Right cardiac atrium (tissue), 5 donors: ENCODE measurements around the gene FGFBP3. TPM values are rescaled to one million over a fixed set of nuclear protein-coding genes. Genes with fewer than 3 reads are reported as not detected.
"Not testable (repeated sequence)": the region's sequence is repeated elsewhere in the genome, so short reads cannot be mapped to it uniquely, and the experiment has no call there.

Experiments used
- ATAC-seq, 2 donors: fragments of 200-7000 bp; cut with Tn5 transposase; one replicate each; pipeline versions ENCODE4 v1.8.0 to v1.9.1; 2020; ENCODE audit warnings: moderate library complexity in 2 of 2, mild to moderate bottlenecking in 1 of 2
- DNase-seq, 3 donors: peaks; one replicate each; pipeline ENCODE4 v3.0.0-alpha.2; 2020
- H3K27ac ChIP-seq: one replicate; pipeline ENCODE4 v1.5.1; 2013; ENCODE audit warnings: mild to moderate bottlenecking, low read length, control low read depth, moderate library complexity
- H3K27me3 ChIP-seq: one replicate; pipeline ENCODE4 v1.6.1; 2013; ENCODE audit not compliant: control insufficient read depth, insufficient read depth
- H3K4me1 ChIP-seq: one replicate; pipeline ENCODE4 v1.6.1; 2013; ENCODE audit warnings: low read length; ENCODE audit not compliant: control insufficient read depth, insufficient read depth
- H3K4me3 ChIP-seq: one replicate; pipeline ENCODE4 v1.5.1; 2013; ENCODE audit warnings: low read length, control low read depth
- H3K9me3 ChIP-seq: one replicate; pipeline ENCODE4 v1.6.1; 2013; ENCODE audit warnings: low read length; ENCODE audit not compliant: control insufficient read depth
- WGBS: extraction: QIAGEN DNeasy Blood & Tissue Kit; methylation state at CpG from one replicate; pipeline ENCODE4 v1.1.7; 2013; 5-methylcytosine and 5-hydroxymethylcytosine counted together
- intact Hi-C, 4 donors: fragments of 100-400 bp; cut with DNase I; formaldehyde crosslinking; loops; one replicate each; pipeline versions ENCODE4 v1.11.0 to v1.14.0; 2022 to 2023
- polyA plus RNA-seq: library from polyadenylated mRNA; stranded (reverse); fragments of 200-250 nt; gene quantifications from one replicate; pipeline ENCODE4 v1.2.3, GENCODE V29; 2013
- total RNA-seq, 4 donors: library from RNA; stranded (reverse); fragmentation: NEBNext Ultra II Directional; extraction: Animal tissue kit (Norgen Biotek cat#: 25700); gene quantifications; one replicate each; pipeline ENCODE4 v1.2.1, GENCODE V29; 2021
- donor health status: healthy with polysubstance abuse.
- donor health status: DM: no; HTN: yes; CAD: no.
- donor health status: DM: no; HTN: no; CAD: no.
- donor health status: DM: no; HTN: yes; CAD: no; lungs with severe emphysema.
- donor health status: DM: yes; HTN: yes; CAD: no.

Gene FGFBP3
- total and polyA plus RNA-seq, 5 donors, result 0.45 to 0.71 (median 0.51) TPM

DNA sequence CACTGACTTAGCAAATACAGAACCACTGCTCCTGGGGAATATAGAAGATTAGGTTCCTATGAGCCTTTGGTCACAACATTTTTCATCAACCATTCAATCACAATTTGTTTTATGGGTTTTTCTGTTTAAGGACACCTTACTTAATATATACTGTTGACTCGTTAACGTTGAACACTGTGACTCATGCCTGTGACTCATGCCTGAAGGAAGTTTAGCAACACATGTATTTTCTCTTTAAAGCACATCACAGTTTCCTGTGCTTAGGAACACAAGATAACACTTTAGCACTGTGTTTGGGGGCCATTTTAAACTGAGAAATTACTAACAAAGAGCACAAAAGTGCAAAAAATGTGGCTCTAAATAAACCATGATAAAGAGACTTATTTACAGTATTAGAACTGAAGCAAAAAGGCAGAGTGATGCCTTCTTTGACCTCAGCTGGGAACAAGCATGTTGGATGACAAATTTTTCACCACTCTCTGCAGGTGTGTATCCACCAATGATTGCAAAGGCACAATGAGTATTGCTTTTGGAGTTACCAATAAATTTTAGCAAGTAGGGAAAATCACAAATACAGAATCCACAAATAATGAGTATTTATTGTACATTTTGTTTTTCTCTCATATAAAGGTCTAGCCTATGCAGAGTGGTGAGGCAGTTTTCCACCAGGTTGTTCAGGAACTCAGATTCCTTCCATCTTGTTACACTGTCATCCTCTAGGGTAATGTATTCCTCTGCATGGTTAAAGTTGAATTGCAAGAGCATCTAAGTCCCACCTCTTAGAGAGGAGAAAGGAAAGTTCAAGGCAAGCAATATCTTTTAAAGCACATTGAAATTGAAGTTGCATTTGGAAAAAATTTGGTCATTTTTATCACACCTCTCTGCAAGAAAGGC lies 7.3 kb downstream of the FGFBP3 start:
- Histone ChIP-seq H3K4me1 (no peaks in the 10 kb centered on the region), H3K27me3 (no peaks in the 10 kb centered on the region), H3K9me3 (no peaks in the 10 kb centered on the region), H3K4me3 (no peak overlapping the region), H3K27ac (no peak overlapping the region)
- 21% methylated on average over 2 of the region's 2 CpGs for WGBS
- DNase-seq, result no peak
- intact Hi-C loops, result loop anchor here in 1 of 4 donors (10.0 kb wide), 1 partner anchor 137 kb away; no protein-coding TSS in a partner anchor
- peak; percentile 41 to 83 for ATAC-seq

DNA sequence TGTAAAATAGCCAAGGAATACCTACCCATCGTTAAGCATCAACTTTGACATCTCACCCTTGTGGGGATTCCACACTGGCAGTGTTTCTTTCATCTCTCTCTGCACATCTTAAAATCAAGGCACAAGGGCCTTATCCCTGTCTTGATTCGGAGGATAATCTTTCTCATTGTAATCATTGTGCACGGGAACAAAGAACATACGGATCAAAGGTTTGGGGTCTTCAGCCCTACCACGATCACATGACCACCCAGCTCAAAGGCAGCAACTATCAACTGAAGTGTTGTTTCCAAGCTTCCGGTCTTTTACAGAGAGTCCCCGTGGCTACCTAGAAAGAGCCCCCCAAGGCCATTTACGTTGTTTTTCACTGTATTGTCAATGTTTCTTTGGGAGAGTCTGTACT lies 11.9 kb downstream of the FGFBP3 start:
- Histone ChIP-seq H3K4me3 (no peak overlapping the region), H3K27ac (no peak overlapping the region), H3K27me3 (no peaks in the 10 kb centered on the region), H3K4me1 (no peaks in the 10 kb centered on the region), H3K9me3 (no peaks in the 10 kb centered on the region)
- ATAC-seq (no peak), DNase-seq (no peak)
- intact Hi-C loops, result no loop called here
- WGBS, result 61% methylated on average over 8 of the region's 8 CpGs

DNA sequence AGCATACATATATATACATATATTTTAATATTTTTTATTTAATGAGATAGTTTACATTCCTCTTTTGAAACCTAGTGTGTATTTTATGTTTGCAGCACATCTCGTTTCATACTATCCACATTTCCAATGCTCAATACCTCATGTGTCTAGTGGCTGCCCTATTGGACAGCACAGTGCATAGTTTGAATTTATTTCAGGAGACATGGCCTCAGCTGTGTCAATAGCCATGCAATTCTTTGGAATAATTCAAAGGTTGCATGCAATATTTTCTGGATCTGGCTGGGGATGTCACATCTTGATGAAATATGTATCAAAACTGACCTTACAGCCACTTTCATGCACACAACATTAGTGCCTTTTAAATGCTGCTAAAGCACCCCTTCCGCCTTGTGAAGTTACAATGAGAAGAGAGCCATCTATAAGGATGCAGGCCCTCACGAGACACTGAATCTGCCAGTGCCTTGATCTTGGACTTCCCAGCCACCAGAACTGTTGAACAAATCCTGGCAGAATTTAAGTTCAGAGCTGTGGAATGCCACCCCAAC lies 13.0 kb downstream of the FGFBP3 start:
- WGBS, result 90% methylated on average over 3 of the region's 3 CpGs
- intact Hi-C loops, result no loop called here
- no peaks in the 10 kb centered on the region for H3K9me3 ChIP-seq
- H3K27ac ChIP-seq, result no peak overlapping the region
- ATAC-seq, result no peak
- H3K27me3 ChIP-seq, result no peaks in the 10 kb centered on the region
- no peak for DNase-seq
- H3K4me1 ChIP-seq, result no peaks in the 10 kb centered on the region
- H3K4me3 ChIP-seq, result no peak overlapping the region

DNA sequence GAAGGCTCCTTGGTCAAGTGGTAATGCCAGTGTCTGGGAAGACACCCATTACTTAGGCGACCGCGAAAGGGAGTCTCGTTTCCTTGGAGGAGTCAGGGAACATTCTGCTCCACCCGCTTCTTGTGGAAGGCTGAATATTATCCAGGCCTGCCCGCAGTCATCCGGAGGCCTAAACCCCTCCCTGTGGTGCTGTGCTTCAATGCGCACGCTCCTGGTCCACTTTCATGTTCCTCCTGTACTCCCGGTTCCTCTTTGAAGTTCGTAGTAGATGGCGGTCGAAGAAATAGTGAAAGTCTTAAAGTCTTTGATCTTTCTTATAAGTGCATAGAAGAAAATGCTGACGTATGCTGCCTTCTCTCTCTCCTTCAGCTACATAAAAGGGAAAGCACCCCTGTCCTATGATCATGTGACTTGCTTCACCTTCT lies 15.0 kb downstream of the FGFBP3 start:
- 88% methylated on average over 14 of the region's 14 CpGs for WGBS
- H3K4me1 ChIP-seq, H3K27ac ChIP-seq, intact Hi-C loops, H3K27me3 ChIP-seq, H3K9me3 ChIP-seq, H3K4me3 ChIP-seq, DNase-seq, ATAC-seq: not testable (repeated sequence)

DNA sequence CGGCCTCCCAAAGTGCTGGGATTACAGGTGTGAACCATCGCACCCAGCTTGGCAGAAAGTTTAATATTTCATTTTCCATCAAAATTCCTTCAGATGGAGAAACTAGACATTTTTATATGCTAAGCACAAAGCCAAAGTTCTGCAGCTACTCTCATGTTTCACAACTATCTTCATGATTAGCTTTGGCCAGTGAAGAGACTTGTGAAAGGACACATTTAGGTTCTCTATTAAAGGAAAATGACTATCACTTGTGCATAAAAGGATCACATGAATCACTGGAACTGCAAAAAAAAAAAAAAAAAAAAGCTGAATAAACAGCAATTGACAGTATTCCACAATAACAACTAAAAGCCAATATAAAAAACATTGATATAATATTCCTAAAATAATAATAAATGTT lies 16.2 kb downstream of the FGFBP3 start:
- H3K4me3 ChIP-seq, result no peak overlapping the region
- no peak overlapping the region for H3K27ac ChIP-seq
- no peaks in the 10 kb centered on the region for H3K9me3 ChIP-seq
- ATAC-seq (no peak), DNase-seq (no peak)
- no peaks in the 10 kb centered on the region for H3K4me1 ChIP-seq
- intact Hi-C loops, result no loop called here
- no peaks in the 10 kb centered on the region for H3K27me3 ChIP-seq
- WGBS, result 95% methylated on average over 2 of the region's 2 CpGs

DNA sequence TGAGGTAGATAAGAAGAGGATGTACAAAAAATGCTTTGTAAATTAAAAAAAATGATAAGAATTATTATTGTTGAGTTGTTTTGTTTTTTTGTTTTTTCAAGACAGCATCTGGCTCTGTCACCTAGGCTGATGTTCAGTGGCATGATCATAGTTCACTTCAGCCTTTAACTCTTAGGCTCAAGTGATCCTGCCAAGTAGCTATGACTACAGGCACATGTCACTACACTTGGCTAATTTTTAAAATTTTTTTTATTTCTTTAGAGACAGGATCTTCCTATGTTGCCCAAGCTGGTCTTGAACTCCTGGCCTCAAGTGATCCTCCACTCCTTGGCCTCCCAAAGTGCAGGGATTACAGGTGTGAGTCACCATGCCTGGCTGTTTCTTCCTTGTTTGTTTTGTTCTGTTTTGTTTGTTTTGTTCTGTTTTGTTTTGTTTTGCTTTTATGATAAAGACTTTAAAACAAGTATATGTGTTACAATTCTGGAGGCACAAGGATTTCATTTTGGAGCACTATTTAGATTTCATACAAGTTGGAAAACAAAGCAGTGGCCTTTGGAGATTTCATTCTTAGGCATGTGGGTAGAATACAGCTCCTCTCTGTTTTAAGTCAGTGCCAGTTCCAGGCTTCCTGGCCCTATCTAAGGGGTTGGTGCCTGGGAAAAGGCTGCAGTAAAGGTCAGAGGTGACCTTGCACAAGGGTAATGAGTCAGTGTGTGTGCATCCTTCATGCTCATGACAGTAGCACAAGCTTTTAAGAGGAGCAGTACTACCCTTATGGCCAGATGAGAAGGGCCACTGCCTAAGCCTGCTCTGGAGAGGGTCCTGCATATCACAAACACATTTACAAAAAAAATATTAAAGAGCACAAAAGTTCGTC lies 17.9 kb downstream of the FGFBP3 start:
- Histone ChIP-seq H3K27ac (no peak overlapping the region), H3K9me3 (no peaks in the 10 kb centered on the region), H3K4me3 (no peak overlapping the region), H3K27me3 (no peaks in the 10 kb centered on the region), H3K4me1 (no peaks in the 10 kb centered on the region)
- ATAC-seq, result no peak
- no peak for DNase-seq
- intact Hi-C loops, result no loop called here
- 81% methylated on average over 1 of the region's 1 CpG for WGBS

DNA sequence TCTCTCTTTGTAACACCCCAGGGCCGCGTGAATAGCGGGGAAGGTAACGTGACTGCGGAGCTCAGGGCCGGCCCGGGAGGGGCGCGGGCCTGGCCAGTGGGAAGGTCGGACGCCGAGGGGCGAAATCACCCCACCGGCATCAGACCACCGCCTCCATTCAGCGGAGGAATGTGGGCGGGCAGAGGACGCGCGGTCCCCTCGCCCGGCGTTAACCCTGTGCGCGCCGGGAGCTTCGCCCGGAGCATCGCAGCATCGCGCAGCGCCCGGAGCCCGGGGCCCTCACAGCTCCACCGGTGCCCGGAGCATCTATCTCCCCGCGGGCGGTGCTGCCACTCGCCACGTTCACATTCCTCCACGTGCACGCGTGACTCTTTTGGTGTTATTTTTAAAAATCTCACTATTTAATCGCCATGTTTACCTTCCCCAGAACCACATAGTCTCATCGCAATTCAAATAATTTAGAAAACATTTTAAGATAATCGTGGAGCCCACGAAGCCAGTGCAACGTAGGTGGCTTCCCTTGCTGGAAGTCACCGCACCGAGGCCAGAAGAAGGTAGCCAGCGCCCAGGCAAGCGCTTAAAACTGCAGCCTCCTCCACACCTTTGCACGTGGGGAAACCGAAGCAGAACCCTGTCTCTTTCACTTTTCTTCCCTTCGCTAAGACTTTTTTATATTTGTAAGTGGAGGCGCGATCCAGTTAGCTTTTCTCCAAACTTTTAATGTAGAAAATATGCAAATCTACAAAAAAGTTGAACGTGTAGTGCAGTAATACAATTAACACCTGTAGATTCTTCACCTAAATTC lies 21.8 kb downstream of the FGFBP3 start:
- peak; percentile 21 to 71 (median 70) for DNase-seq
- Histone ChIP-seq H3K27ac (no peak overlapping the region), H3K27me3 (no peaks in the 10 kb centered on the region), H3K9me3 (no peaks in the 10 kb centered on the region), H3K4me3 (peak overlapping the region; percentile 36), H3K4me1 (peaks cover 2% of the 10 kb centered on the region)
- ATAC-seq, result peak; percentile 64 to 72
- intact Hi-C loops, result no loop called here
- under 1% methylated on average over 59 of the region's 59 CpGs for WGBS

DNA sequence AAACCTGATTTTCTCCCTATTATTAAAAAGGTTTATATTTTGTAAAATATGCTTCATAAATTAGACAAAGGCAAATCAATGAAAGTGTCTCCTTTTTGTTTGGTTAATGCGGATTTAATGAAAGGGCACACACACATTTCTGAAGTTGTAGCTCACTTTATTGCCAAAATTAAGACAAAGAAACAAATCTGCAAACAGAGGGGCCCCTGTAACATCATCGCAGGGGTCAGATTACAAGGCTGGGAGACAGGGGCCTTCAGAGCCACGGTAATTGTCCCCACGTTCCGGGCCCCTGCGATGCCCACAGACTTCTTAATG lies 22.4 kb downstream of the FGFBP3 start:
- intact Hi-C loops, result no loop called here
- no peaks in the 10 kb centered on the region for H3K9me3 ChIP-seq
- ATAC-seq, result no peak
- H3K4me3 ChIP-seq, result peak overlapping the region; percentile 36
- no peak overlapping the region for H3K27ac ChIP-seq
- H3K4me1 ChIP-seq, result peaks cover 2% of the 10 kb centered on the region
- 17% methylated on average over 6 of the region's 6 CpGs for WGBS
- DNase-seq, result no peak
- H3K27me3 ChIP-seq, result no peaks in the 10 kb centered on the region

DNA sequence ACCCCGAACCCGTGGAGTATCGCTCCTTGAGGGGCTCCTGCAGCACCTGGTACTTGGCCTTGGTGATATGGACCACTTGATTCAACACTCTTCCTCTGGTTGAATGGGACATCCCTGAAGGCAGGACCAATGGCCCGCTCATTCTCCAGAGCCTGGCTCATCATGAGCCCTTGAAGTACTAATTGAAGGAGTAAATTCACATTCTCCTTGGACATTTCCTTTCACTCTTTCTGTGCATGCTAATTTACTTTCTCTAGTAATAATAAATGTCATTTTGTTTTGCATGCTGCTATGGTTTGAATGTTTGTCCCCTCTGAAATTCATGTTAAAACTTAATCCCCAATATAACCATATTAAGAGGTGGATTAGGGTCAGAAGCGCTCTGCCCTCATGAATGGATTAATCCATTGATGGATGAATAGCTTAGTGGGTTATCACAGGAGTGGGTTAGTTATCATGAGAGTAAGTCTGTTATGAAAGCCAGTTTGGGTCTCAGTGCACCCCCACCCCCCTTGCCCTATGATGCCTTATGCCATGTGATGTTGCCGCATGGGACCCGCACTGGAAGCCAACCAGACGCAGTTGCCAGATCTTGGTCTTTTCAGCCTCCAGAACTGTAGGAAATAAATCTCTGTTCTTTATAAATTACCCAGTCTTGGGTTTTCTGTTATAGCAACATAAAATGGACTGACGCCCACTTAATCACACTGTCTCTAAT lies 23.8 kb downstream of the FGFBP3 start:
- ATAC-seq, result no peak

DNA sequence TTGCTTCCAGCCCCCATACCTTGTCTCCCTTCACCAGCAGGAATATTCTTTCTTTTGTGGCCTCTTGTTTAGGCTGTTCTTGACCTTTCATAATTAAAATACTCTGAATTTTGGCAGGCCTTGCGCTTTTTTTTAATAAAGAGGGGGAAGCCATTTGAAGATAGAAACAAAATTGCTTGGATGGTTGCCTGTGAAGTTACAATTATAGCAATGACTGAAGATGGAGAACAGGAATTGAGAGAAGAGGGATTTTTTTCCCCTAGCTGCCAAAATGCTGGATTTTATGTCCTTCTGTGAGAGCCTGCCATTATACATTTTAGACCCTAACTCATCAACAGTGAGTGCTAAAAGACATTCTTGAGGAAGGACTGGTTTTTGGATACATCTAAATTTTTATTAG lies 24.8 kb downstream of the FGFBP3 start:
- WGBS, result 27% methylated on average over 1 of the region's 1 CpG
- no peak overlapping the region for H3K4me3 ChIP-seq
- intact Hi-C loops, result no loop called here
- ATAC-seq (no peak), DNase-seq (no peak)
- peaks cover 2% of the 10 kb centered on the region for H3K4me1 ChIP-seq
- no peaks in the 10 kb centered on the region for H3K9me3 ChIP-seq
- H3K27ac ChIP-seq, result peak overlapping the region; percentile 70
- H3K27me3 ChIP-seq, result no peaks in the 10 kb centered on the region

More for the DNA sequence above, 23.8 kb downstream of the FGFBP3 start:
- Histone ChIP-seq H3K9me3 (no peaks in the 10 kb centered on the region), H3K4me3 (no peak overlapping the region), H3K27me3 (no peaks in the 10 kb centered on the region), H3K27ac (no peak overlapping the region), H3K4me1 (peaks cover 2% of the 10 kb centered on the region)
- no peak for DNase-seq
- intact Hi-C loops, result no loop called here
- 99% methylated on average over 9 of the region's 9 CpGs for WGBS
